HFF-Myc (cell line): Measurements from ENCODE around the gene NRBF2.

Experiments used
- DNase-seq: peaks from one replicate; pipeline ENCODE4 v3.0.0-alpha.2; 2011; ENCODE audit warnings: low read depth; ENCODE audit errors: extremely low read depth
- H3K4me3 ChIP-seq: replicated peaks from 2 replicates; pipeline ENCODE4 v1.5.1; 2011; ENCODE audit warnings: low read depth, mild to moderate bottlenecking, control low read depth, low read length
- TF ChIP-seq, protein P1 (sequence below): IDR thresholded peaks from 2 replicates; pipeline ENCODE4 v1.5.1; 2012; ENCODE audit warnings: mild to moderate bottlenecking, low read depth, low read length, control low read depth; ENCODE audit errors: missing control alignments

The NRBF2 gene

DNA sequence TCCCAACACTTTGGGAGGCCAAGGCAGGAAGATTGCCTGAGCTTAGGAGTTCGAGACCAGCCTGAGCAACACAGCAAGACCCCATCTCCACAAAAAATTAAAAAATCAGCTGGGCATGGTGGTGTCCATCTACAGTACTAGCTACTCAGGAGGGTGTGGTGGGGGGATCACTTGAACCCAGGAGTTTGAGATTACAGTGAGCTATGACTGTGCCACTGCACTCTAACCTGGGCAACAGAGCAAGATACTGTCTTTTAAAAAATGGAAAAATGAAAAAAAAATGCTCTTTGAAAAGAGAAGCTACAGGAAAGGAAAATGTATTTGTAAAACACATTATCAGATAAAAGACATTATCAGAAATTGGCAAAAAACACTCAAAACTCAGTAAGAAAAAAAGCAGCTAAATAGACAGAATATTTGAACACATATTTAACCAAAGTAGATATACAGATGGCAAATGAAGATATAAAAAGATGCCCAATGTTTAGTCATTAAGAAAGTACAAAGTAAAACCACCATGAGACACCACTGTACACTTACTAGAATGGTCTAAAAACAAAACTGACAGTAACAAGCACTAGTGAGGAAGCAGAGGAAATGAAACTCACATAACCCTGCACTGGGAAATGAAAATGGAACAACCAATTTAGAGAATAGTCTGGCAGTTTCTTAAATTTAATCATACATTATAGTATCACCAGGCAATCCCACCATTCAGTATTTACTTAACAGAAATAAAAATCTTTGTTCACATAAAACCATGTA lies 40.5 kb downstream of the NRBF2 start:
- no peak for DNase-seq
- TF ChIP-seq, protein P1, sequence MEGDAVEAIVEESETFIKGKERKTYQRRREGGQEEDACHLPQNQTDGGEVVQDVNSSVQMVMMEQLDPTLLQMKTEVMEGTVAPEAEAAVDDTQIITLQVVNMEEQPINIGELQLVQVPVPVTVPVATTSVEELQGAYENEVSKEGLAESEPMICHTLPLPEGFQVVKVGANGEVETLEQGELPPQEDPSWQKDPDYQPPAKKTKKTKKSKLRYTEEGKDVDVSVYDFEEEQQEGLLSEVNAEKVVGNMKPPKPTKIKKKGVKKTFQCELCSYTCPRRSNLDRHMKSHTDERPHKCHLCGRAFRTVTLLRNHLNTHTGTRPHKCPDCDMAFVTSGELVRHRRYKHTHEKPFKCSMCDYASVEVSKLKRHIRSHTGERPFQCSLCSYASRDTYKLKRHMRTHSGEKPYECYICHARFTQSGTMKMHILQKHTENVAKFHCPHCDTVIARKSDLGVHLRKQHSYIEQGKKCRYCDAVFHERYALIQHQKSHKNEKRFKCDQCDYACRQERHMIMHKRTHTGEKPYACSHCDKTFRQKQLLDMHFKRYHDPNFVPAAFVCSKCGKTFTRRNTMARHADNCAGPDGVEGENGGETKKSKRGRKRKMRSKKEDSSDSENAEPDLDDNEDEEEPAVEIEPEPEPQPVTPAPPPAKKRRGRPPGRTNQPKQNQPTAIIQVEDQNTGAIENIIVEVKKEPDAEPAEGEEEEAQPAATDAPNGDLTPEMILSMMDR = no peak
- H3K4me3 ChIP-seq = no peak overlapping the region

DNA sequence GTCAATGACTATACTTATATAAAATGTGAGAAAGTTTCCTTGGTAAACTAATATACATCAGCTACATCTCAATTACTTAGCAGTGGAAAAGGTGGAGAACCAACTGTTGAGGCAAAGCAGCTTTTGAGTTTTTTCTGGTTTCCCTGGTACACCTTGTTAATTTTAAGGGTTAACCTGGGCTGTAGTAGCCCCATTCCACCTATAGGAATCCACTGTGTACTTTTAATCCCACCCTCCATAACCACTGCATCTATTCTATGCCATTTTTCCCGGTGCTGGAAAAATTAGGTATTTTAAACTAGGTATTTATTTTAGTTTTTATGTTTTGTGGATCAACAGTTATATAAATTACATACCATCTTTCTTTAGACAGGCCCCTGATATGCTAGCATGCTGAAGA lies 42.4 kb downstream of the NRBF2 start:
- no peak for DNase-seq
- TF ChIP-seq, protein P1 = no peak
- no peak overlapping the region for H3K4me3 ChIP-seq

DNA sequence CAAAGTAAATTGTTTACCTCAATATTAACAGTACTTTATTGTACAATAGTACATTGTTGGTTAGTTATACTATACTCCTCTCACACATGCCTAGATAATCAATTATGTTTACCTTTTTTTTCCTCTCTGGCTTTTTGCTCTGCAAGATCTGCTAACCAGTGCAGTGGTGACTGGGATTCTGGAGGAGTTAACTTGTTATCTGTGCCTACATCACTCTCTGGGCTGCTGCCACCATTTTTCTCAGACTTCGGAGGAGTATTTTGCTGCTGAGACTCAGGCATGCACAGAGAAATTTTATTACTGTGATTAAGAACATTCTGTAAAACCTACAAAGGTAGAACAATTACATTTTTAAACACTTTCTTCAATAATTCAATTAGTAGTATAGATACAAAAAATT lies 59.7 kb downstream of the NRBF2 start:
- DNase-seq = no peak
- H3K4me3 ChIP-seq = no peak overlapping the region
- TF ChIP-seq, protein P1 = no peak

DNA sequence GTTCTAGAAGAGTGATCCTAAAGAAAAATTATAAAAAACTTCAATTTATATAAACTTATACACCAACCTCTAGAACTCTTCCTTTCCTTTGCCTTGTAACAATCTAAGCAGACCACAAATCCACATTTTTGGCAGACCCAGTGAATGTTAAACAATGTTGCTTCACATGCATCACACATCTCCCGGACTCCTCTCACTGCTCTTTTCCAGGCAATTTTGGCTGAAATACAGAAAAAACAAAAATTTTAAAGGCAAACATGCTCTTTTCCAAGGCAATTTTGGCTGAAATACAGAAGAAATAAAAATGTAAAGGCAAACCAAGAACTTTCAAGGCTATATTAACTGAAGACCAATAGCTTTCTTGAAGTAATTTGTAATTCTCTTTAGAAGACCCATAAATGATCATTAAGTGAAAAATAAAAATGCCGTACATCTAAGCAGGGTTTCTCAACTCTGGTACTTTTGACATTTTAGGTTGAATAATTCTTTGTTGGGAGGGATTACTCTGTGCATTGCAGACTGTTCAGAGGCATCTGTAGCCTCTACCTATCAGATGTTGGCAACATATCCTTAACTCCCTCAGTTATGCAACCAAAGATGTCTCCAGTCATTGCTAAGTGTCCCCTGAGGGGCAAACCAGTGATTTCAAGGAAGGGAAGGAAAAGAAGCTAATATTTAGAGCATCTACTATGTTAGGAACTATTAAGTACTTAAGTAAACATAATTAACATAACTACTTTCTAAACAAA lies 64.4 kb downstream of the NRBF2 start:
- peak; percentile 17 for DNase-seq
- TF ChIP-seq, protein P1 = no peak
- no peak overlapping the region for H3K4me3 ChIP-seq

DNA sequence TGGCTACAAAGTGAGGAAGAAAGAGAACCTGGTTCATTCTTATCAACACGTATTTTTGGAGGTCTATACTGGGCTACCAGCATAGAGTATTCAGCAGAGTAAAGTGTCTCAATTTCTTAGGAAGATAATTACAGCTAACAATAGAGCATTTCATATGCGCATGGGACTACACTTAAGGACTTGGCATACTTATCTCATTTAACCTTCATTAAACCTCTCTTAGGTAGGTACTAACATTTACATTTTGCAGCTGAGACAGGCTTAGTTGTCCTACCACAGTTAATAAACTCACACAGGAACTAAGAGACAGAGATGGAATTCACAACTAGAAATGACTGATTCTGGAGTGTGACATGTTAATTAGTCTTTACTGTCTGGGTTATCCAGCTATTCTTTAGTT lies 66.6 kb downstream of the NRBF2 start:
- H3K4me3 ChIP-seq = no peak overlapping the region
- DNase-seq = no peak
- TF ChIP-seq, protein P1 = no peak

DNA sequence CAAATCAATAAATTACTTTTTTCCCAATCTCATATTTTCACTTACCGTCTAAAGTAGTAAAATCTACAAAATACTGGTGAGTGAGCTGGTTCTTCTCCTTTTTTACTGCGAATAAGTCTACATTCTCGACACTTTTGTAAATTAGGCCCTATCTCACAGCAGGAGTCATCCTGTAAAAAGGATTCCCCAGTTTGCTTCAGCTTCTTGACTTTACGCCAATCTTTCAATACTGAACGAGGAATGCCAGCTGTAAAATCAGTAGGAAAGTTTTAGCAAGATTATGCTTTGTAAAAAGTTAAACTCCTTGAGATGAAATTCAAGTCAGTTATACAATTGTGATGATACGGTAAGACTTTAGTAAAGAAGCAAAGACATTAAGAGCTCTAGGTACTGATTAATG lies 67.3 kb downstream of the NRBF2 start:
- TF ChIP-seq, protein P1 = no peak
- H3K4me3 ChIP-seq = no peak overlapping the region
- DNase-seq = no peak
